ENCODE results near the gene MFRP. TPM values are rescaled to one million over a fixed set of nuclear protein-coding genes. Genes with fewer than 3 reads are reported as not detected.

Gene MFRP
- total RNA-seq, 4 donors from 2014 or later, result not detected

GRCh38 chr11:119342023-119342300 lies 4.5 kb downstream of the MFRP start:
- intact Hi-C loops (cut with DNase I; ENCODE audit: low total_unique reads), result no loop called here
- no peak for TF ChIP-seq POLR2A (IDR thresholded peaks at IDR 0.05)
- TF ChIP-seq CTCF (IDR thresholded peaks at IDR 0.05), result no peak
- no peak for DNase-seq (ENCODE audit: low spot score in 2 of 2)
- H3K4me3 ChIP-seq (ENCODE audit: low read depth, poor library complexity, severe bottlenecking), result no peak overlapping the region
- 66 to 74% methylated on average over 5 to 7 of the region's 7 CpGs for WGBS, 2 donors

- H3K4me3 ChIP-seq (ENCODE audit: low read depth, poor library complexity, severe bottlenecking), result no peak overlapping the region
- no peak for TF ChIP-seq POLR2A (IDR thresholded peaks at IDR 0.05)
- no peak for TF ChIP-seq CTCF (IDR thresholded peaks at IDR 0.05)
- intact Hi-C loops (cut with DNase I; ENCODE audit: low total_unique reads), result no loop called here
- 53 to 61% methylated on average over 12 to 14 of the region's 16 CpGs for WGBS, 2 donors
- no peak for DNase-seq (ENCODE audit: low spot score in 2 of 2)
Measured at GRCh38 chr11:119341222-119342022, 5.1 kb downstream of the MFRP start.

GRCh38 chr11:119340335-119341221 lies 5.9 kb downstream of the MFRP start, which contains the start of gene C1QTNF5:
Gene C1QTNF5, minus strand, starts transcription at chr11:119340883. Its CDS starts 486 bp downstream, at chr11:119340397.
- TF ChIP-seq POLR2A (IDR thresholded peaks at IDR 0.05) (no peak), CTCF (IDR thresholded peaks at IDR 0.05) (no peak)
- 6 to 10% methylated on average over 22 to 42 of the region's 53 CpGs for WGBS, 2 donors
- H3K4me3 ChIP-seq (ENCODE audit: low read depth, poor library complexity, severe bottlenecking), result peak within 1 kb of the TSS; percentile 23
- intact Hi-C loops (cut with DNase I; ENCODE audit: low total_unique reads), result no loop called here
- peak; percentile 79 to 98 for DNase-seq (ENCODE audit: low spot score in 2 of 2)

- intact Hi-C loops (cut with DNase I; ENCODE audit: low total_unique reads), result no loop called here
- peak overlapping the region; percentile 23 for H3K4me3 ChIP-seq (ENCODE audit: low read depth, poor library complexity, severe bottlenecking)
- DNase-seq (ENCODE audit: low spot score in 2 of 2), result no peak
- TF ChIP-seq POLR2A (IDR thresholded peaks at IDR 0.05) (no peak), CTCF (IDR thresholded peaks at IDR 0.05) (peak in 1 of 3 donors; percentile 33)
- WGBS, 2 donors, result 2 to 7% methylated on average over 42 to 53 of the region's 86 CpGs
Measured at GRCh38 chr11:119339589-119340334, 6.7 kb downstream of the MFRP start.

- no peak for DNase-seq (ENCODE audit: low spot score in 2 of 2)
- WGBS, 2 donors, result 62 to 65% methylated on average over 7 to 10 of the region's 11 CpGs
- intact Hi-C loops (cut with DNase I; ENCODE audit: low total_unique reads), result no loop called here
- TF ChIP-seq POLR2A (IDR thresholded peaks at IDR 0.05) (no peak), CTCF (IDR thresholded peaks at IDR 0.05) (no peak)
- H3K4me3 ChIP-seq (ENCODE audit: low read depth, poor library complexity, severe bottlenecking), result no peak overlapping the region
Measured at GRCh38 chr11:119338965-119339588, 7.4 kb downstream of the MFRP start.
